Vagina (tissue), 2 donors: ENCODE results near the gene RXFP1. TPM values are rescaled to one million over a fixed set of nuclear protein-coding genes. Genes with fewer than 3 reads are reported as not detected.

Experiments used
- DNase-seq, 2 donors: peaks; one replicate each; pipeline ENCODE4 v3.0.0-alpha.2; 2017; ENCODE audit errors: extremely low spot score in 2 of 2
- H3K27ac ChIP-seq: fragments of 200-600 bp; sonication (generic); one replicate; pipeline ENCODE4 v1.5.1; 2019
- H3K27me3 ChIP-seq: fragments of 200-600 bp; sonication (generic); one replicate; pipeline ENCODE4 v1.5.1; 2019
- H3K36me3 ChIP-seq, 2 donors: fragments of 200-600 bp; sonication (generic); one replicate each; pipeline ENCODE4 v1.5.1; 2017 to 2019
- H3K4me1 ChIP-seq: fragments of 200-600 bp; sonication (generic); one replicate; pipeline ENCODE4 v1.5.1; 2019
- H3K4me3 ChIP-seq, 2 donors: fragments of 200-600 bp; sonication (generic); 1 replicate in 1 of 2; 2 replicates in 1 of 2; pipeline ENCODE4 v1.5.1; 2016 to 2019
- H3K9me3 ChIP-seq: fragments of 200-600 bp; sonication (generic); one replicate; pipeline ENCODE4 v1.5.1; 2019
- POLR2A ChIP-seq, 2 donors: fragments of 450-650 bp; IDR thresholded peaks; one replicate each; pipeline ENCODE4 v1.6.1; 2017; ENCODE audit warnings: antibody characterized with exemption in 2 of 2, mild to moderate bottlenecking in 2 of 2, moderate library complexity in 2 of 2
- POLR2AphosphoS5 ChIP-seq, 2 donors: sonication (generic); formaldehyde crosslinking; IDR thresholded peaks; one replicate each; pipeline ENCODE4 v1.9.0; 2017; ENCODE audit warnings: antibody characterized with exemption in 2 of 2, mild to moderate bottlenecking in 2 of 2, low read depth in 1 of 2; ENCODE audit not compliant: insufficient read depth in 1 of 2
- intact Hi-C: fragments of 100-400 bp; cut with DNase I; formaldehyde crosslinking; loops from one replicate; pipeline ENCODE4 v1.15.1; 2023
- total RNA-seq: library from RNA; depleted of rRNA; stranded (reverse); fragments of >200 nt; gene quantifications from one replicate; pipeline ENCODE4 v1.2.3, GENCODE V29; 2016
- TF ChIP-seq, protein P1 (sequence below), 3 experiments: fragments of 450-650 bp in 2 of 3; fragments of 200-600 bp in 1 of 3; sonication (generic) in 1 of 3; IDR thresholded peaks; one replicate each; pipeline ENCODE4 v1.5.1; 2017 to 2019; ENCODE audit warnings: antibody characterized with exemption in 3 of 3, mild to moderate bottlenecking in 2 of 3, moderate library complexity in 2 of 3

The RXFP1 gene
- total RNA-seq, 1 donor from 2014 or later = 1.5 TPM

DNA sequence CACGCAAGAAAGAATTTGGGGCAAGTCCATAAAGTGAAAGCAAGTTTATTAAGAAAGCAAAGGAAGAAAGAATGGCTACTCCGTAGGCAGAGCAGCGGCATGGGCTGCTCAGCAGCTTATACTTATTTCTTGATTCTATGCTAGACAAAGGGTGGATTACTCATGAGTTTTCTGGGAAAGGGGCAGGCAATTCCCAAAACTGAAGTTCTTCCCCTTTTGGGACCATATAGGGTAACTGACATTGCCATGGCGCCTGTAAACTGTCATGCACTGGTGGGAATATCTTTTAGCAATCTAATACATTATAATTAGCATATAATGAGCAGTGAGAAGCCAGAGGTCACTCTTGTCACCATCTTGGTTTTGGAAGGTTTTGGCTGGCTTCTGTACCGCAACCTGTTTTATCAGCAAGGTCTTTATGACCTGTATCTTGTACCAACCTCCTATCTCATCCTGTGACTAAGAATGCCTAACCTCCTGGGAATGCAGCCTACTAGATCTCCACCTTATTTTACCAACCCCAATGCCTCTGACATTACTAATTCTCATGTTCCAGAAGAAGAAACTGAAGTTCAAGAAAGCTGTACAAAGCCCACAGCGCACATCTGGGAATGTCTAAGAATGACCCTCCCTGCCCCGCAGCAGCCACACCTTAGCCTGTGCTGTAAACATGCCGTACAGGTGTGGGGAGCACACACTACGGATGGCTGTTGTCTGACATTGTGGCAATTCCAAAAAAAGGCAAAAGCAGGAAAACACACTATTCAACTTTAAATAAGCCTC, 18.6 kb downstream of the RXFP1 start:
- H3K4me3 ChIP-seq = no peak overlapping the region
- H3K27ac ChIP-seq = no peak overlapping the region
- H3K36me3 ChIP-seq = no peaks in the 10 kb centered on the region
- no peak for DNase-seq
- intact Hi-C loops = no loop called here
- H3K27me3 ChIP-seq = no peaks in the 10 kb centered on the region
- TF ChIP-seq POLR2A (IDR thresholded peaks at IDR 0.05) (no peak), POLR2AphosphoS5 (IDR thresholded peaks at IDR 0.05; ENCODE audit: insufficient read depth in 1 of 2, low read depth in 1 of 2) (no peak)
- TF ChIP-seq, protein P1, sequence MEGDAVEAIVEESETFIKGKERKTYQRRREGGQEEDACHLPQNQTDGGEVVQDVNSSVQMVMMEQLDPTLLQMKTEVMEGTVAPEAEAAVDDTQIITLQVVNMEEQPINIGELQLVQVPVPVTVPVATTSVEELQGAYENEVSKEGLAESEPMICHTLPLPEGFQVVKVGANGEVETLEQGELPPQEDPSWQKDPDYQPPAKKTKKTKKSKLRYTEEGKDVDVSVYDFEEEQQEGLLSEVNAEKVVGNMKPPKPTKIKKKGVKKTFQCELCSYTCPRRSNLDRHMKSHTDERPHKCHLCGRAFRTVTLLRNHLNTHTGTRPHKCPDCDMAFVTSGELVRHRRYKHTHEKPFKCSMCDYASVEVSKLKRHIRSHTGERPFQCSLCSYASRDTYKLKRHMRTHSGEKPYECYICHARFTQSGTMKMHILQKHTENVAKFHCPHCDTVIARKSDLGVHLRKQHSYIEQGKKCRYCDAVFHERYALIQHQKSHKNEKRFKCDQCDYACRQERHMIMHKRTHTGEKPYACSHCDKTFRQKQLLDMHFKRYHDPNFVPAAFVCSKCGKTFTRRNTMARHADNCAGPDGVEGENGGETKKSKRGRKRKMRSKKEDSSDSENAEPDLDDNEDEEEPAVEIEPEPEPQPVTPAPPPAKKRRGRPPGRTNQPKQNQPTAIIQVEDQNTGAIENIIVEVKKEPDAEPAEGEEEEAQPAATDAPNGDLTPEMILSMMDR (IDR thresholded peaks at IDR 0.05) = no peak
- no peaks in the 10 kb centered on the region for H3K9me3 ChIP-seq
- H3K4me1 ChIP-seq = no peaks in the 10 kb centered on the region

- intact Hi-C loops = no loop called here
- no peaks in the 10 kb centered on the region for H3K4me1 ChIP-seq
- TF ChIP-seq POLR2A (IDR thresholded peaks at IDR 0.05) = no peak
- no peak for DNase-seq
- H3K4me3 ChIP-seq = no peak overlapping the region
- no peaks in the 10 kb centered on the region for H3K27me3 ChIP-seq
- H3K36me3 ChIP-seq = no peaks in the 10 kb centered on the region
- H3K27ac ChIP-seq = no peak overlapping the region
- no peaks in the 10 kb centered on the region for H3K9me3 ChIP-seq
Observed at GRCh38 chr4:158541506-158541905, 19.8 kb downstream of the RXFP1 start.

DNA sequence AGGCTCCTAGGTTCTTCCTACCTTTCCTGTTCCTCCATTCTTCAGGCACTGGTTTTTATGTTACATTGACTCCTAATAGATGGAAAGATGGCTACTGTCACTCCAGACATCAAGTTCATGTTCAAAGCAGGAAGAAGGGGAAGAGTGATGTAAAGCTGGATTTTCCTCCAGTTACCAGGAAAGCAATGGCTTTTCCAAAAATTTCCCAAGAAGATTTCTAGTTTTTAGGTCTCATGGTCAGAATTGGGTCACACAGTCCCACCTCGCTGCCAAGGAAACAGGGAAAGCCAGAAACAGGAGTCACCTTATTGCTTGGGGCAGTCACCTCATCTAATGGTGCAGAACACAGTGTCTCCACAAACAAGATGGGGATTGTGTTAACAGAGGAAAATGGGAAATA, 21.5 kb downstream of the RXFP1 start:
- no peaks in the 10 kb centered on the region for H3K27me3 ChIP-seq
- intact Hi-C loops = no loop called here
- no peaks in the 10 kb centered on the region for H3K36me3 ChIP-seq
- TF ChIP-seq, protein P1 (IDR thresholded peaks at IDR 0.05) = no peak
- TF ChIP-seq POLR2AphosphoS5 (IDR thresholded peaks at IDR 0.05; ENCODE audit: insufficient read depth in 1 of 2, low read depth in 1 of 2) = no peak
- no peak for TF ChIP-seq POLR2A (IDR thresholded peaks at IDR 0.05)
- H3K4me3 ChIP-seq = no peak overlapping the region
- no peaks in the 10 kb centered on the region for H3K4me1 ChIP-seq
- DNase-seq = no peak
- no peak overlapping the region for H3K27ac ChIP-seq
- no peaks in the 10 kb centered on the region for H3K9me3 ChIP-seq

GRCh38 chr4:158544141-158544540, 22.5 kb downstream of the RXFP1 start:
- no peaks in the 10 kb centered on the region for H3K9me3 ChIP-seq
- no peaks in the 10 kb centered on the region for H3K4me1 ChIP-seq
- no peaks in the 10 kb centered on the region for H3K27me3 ChIP-seq
- no peaks in the 10 kb centered on the region for H3K36me3 ChIP-seq
- no peak overlapping the region for H3K27ac ChIP-seq
- intact Hi-C loops = no loop called here
- TF ChIP-seq, protein P1 (IDR thresholded peaks at IDR 0.05) = no peak
- TF ChIP-seq POLR2AphosphoS5 (IDR thresholded peaks at IDR 0.05; ENCODE audit: insufficient read depth in 1 of 2, low read depth in 1 of 2) = no peak
- TF ChIP-seq POLR2A (IDR thresholded peaks at IDR 0.05) = no peak
- DNase-seq = no peak
- H3K4me3 ChIP-seq = no peak overlapping the region

- no peak for DNase-seq
- Histone ChIP-seq H3K27ac (no peak overlapping the region), H3K9me3 (no peaks in the 10 kb centered on the region), H3K36me3 (no peaks in the 10 kb centered on the region), H3K4me1 (no peaks in the 10 kb centered on the region), H3K27me3 (no peaks in the 10 kb centered on the region), H3K4me3 (no peak overlapping the region)
- intact Hi-C loops = no loop called here
- TF ChIP-seq POLR2A (IDR thresholded peaks at IDR 0.05) = no peak
- TF ChIP-seq, protein P1 (IDR thresholded peaks at IDR 0.05) = no peak
- no peak for TF ChIP-seq POLR2AphosphoS5 (IDR thresholded peaks at IDR 0.05; ENCODE audit: insufficient read depth in 1 of 2, low read depth in 1 of 2)
Observed at GRCh38 chr4:158553364-158553763, 31.7 kb downstream of the RXFP1 start.
